Large intestine (tissue), 3 donors: Measurements from ENCODE around the gene RETREG3. TPM values are rescaled to one million over a fixed set of nuclear protein-coding genes. Genes with fewer than 3 reads are reported as not detected.
"Not testable (repeated sequence)": the region's sequence is repeated elsewhere in the genome, so short reads cannot be mapped to it uniquely, and the experiment has no call there.

Source experiments
- DNase-seq, 2 donors: peaks; one replicate each; pipeline versions ENCODE4 v3.0.0 to v3.0.0-alpha.2; 2013
- H3K27ac ChIP-seq: one replicate; pipeline ENCODE4 v1.5.1; 2013; ENCODE audit warnings: low read length
- H3K27me3 ChIP-seq: 2 replicates; pipeline ENCODE4 v1.6.1; 2013; ENCODE audit warnings: low read length; ENCODE audit not compliant: control insufficient read depth, insufficient read depth
- H3K36me3 ChIP-seq: 2 replicates; pipeline ENCODE4 v1.6.1; 2013; ENCODE audit warnings: low read length; ENCODE audit not compliant: control insufficient read depth, insufficient read depth
- H3K4me1 ChIP-seq: one replicate; pipeline ENCODE4 v1.6.1; 2013; ENCODE audit warnings: low read length; ENCODE audit not compliant: control insufficient read depth, insufficient read depth
- H3K4me3 ChIP-seq: one replicate; pipeline ENCODE4 v1.5.1; 2013; ENCODE audit warnings: low read length
- H3K9me3 ChIP-seq: one replicate; pipeline ENCODE4 v1.6.1; 2013; ENCODE audit warnings: mild to moderate bottlenecking, low read depth, low read length, moderate library complexity; ENCODE audit not compliant: control insufficient read depth
- WGBS: methylation state at CpG from one replicate; pipeline ENCODE4 v1.1.5; 2013; ENCODE audit warnings: low lambda C conversion rate; ENCODE audit not compliant: insufficient coverage; 5-methylcytosine and 5-hydroxymethylcytosine counted together
- polyA plus RNA-seq: library from polyadenylated mRNA; unstranded; fragments of 120-200 nt; gene quantifications from one replicate; pipeline ENCODE4 v1.2.1, GENCODE V29; 2013

Gene RETREG3
- polyA plus RNA-seq, 1 donor: 36.8 TPM

DNA sequence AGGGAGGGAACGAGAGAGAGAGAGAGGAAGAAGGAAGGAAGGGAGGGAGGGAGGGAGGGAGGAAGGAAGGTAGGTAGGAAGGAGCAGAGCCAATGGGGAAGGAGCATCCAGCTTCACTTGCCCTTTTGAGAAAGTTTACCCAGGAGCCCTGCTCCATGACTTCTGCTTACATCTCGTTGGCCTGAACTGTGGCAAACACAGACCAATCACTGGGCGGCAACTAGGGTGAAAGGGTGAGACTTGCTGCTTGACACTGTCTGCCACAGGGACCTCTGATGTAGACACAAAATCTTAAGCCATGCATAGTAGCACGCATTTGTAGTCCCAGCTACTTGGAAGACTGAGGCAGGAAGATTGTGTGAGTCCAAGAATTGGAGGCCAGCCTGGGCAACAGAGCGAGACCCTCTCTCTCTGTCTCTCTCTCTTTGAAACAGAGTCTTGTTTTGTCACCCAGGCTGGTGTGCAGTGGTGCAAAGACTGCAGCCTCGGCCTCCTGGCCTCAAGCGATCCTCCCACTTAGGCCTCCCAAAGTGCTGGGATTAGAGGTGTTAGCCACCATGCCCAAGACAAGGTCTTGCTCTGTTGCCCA is 30.4 kb upstream of the RETREG3 start:
- Histone ChIP-seq H3K4me3 (no peak overlapping the region), H3K27me3 (peaks cover 4% of the 10 kb centered on the region), H3K27ac (no peak overlapping the region), H3K36me3 (no peaks in the 10 kb centered on the region), H3K4me1 (no peaks in the 10 kb centered on the region), H3K9me3 (no peaks in the 10 kb centered on the region)
- WGBS: 40% methylated on average over 1 of the region's 7 CpGs
- no peak for DNase-seq

- Histone ChIP-seq H3K4me1 (peaks cover 6% of the 10 kb centered on the region), H3K27me3 (no peaks in the 10 kb centered on the region), H3K4me3 (no peak overlapping the region), H3K9me3 (no peaks in the 10 kb centered on the region), H3K27ac (peak overlapping the region; percentile 83), H3K36me3 (no peaks in the 10 kb centered on the region)
- WGBS: no CpG with 5 or more reads among the region's 9 CpGs
- DNase-seq: peak; percentile 42 to 78
These were observed 23.8 kb upstream of the RETREG3 start for GRCh38 chr17:42632949-42633444.

DNA sequence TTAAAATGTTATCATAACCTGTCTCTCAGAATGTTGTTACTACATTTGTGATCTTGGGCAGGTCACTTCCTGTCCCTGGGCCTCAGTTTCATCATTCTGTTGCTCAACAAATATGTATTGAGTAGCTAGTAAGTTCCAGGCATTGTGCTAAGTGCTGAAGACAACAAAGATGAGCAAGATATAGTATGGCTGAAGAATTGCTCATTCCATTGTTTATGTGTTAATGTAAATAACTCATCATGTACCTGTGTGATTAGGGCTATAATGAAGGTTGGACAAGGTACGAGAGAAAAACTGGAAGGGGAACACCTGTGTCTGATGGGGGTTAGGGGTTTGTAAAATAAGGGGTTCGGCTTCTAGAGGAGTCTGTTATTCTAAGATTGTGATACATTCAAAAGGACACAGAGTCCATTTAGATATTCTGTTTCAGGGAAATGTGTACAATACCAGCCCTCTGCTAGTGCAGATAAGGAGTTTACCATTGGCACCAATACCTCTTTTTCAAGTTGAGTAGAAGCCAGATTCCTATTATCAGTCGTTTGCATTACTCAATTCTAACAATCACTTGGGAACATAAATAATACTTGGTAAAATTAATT is 20.3 kb upstream of the RETREG3 start:
- DNase-seq: no peak
- no peaks in the 10 kb centered on the region for H3K27me3 ChIP-seq
- no peak overlapping the region for H3K4me3 ChIP-seq
- WGBS: 70% methylated on average over 2 of the region's 3 CpGs
- H3K36me3 ChIP-seq: no peaks in the 10 kb centered on the region
- H3K27ac ChIP-seq: no peak overlapping the region
- no peaks in the 10 kb centered on the region for H3K9me3 ChIP-seq
- H3K4me1 ChIP-seq: peaks cover 6% of the 10 kb centered on the region

DNA sequence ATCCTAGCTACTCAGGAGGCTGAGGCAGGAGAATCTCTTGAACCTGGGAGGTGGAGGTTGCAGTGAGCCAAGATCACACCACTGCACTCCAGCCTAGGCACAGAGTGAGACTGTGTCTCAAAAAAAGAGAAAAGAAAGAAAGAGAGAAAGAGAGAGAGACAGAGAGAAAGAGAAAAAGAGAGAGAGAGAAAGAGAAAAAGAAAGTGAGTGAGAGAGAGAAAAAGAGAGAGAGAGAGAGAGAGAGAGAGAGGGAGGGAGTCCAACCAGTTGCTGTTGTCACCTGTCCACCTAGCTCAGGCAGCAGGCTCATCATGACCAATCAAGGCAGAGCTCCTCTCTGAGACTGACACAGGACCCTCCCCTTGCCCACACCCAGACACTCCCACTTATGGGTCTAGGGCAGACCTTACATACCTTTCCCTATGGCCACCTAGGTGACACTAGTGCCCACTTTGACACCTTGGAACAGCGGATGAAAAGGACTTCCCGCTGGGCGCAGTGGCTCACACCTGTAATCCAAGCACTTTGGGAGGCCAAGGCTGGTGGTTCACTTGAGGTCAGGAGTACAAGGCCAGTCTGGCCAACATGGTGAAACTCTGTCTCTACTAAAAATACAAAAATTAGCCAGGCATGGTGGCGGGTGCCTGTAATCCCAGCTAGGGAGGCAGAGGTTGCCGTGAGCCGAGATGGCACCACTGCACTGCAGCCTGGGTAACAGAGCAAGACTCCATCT is 18.0 kb upstream of the RETREG3 start:
- H3K27ac ChIP-seq, H3K4me3 ChIP-seq, H3K27me3 ChIP-seq, H3K36me3 ChIP-seq, DNase-seq, H3K4me1 ChIP-seq, H3K9me3 ChIP-seq: not testable (repeated sequence)
- no CpG with 5 or more reads among the region's 6 CpGs for WGBS

DNA sequence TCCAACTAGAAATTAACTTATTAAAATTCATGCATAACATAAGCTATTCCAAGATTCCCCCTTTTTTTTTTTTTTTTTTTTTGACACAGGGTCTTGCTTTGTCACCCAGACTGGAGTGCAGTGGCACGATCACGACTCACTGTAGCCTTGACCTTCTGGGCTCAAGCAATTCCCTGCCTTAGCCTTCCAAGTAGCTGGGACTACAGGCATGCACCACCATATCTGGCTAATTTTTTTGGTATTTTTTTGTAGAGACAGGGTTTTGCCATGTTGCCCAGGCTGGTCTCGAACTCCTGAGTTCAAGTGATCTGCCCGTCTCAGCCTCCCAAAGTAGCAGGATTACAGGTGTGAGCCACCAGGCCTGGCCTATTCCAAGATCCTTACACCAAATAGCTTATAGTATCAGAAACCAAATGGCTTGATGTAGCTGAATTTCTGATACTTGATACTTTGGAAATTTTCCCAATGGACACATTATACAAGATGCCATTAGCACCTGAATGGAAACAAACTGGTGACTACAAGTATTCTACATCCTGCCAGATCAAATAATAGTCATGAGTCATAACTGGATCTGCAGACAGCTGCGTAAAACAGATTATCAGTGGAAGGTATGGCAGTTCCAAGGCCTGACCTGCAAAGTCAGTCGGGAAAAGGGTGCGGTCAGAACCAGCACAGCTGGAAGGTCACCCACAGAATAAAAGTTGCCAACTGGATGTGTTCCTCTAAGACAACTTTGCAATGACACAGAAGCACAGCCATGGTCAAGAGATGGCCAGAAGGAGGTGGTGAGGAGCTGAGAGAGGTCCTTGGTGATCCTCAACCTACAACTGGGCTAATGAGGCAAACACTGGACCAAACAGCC is 14.8 kb upstream of the RETREG3 start:
- Histone ChIP-seq H3K9me3 (no peaks in the 10 kb centered on the region), H3K36me3 (no peaks in the 10 kb centered on the region), H3K27me3 (no peaks in the 10 kb centered on the region), H3K27ac (no peak overlapping the region), H3K4me1 (no peaks in the 10 kb centered on the region), H3K4me3 (no peak overlapping the region)
- DNase-seq: peak; percentile 35 to 72
- no CpG with 5 or more reads among the region's 7 CpGs for WGBS

- no peaks in the 10 kb centered on the region for H3K36me3 ChIP-seq
- peaks cover 4% of the 10 kb centered on the region for H3K4me1 ChIP-seq
- DNase-seq: no peak
- H3K27me3 ChIP-seq: no peaks in the 10 kb centered on the region
- no CpG with 5 or more reads among the region's 2 CpGs for WGBS
- no peaks in the 10 kb centered on the region for H3K9me3 ChIP-seq
- no peak overlapping the region for H3K27ac ChIP-seq
- no peak overlapping the region for H3K4me3 ChIP-seq
These were observed 14.1 kb upstream of the RETREG3 start for GRCh38 chr17:42623271-42623670.

- not testable (repeated sequence) for H3K9me3 ChIP-seq, H3K27me3 ChIP-seq, H3K36me3 ChIP-seq, H3K27ac ChIP-seq, DNase-seq, H3K4me3 ChIP-seq, H3K4me1 ChIP-seq
- no CpG with 5 or more reads among the region's 3 CpGs for WGBS
These were observed 12.8 kb upstream of the RETREG3 start for GRCh38 chr17:42621987-42622386.

DNA sequence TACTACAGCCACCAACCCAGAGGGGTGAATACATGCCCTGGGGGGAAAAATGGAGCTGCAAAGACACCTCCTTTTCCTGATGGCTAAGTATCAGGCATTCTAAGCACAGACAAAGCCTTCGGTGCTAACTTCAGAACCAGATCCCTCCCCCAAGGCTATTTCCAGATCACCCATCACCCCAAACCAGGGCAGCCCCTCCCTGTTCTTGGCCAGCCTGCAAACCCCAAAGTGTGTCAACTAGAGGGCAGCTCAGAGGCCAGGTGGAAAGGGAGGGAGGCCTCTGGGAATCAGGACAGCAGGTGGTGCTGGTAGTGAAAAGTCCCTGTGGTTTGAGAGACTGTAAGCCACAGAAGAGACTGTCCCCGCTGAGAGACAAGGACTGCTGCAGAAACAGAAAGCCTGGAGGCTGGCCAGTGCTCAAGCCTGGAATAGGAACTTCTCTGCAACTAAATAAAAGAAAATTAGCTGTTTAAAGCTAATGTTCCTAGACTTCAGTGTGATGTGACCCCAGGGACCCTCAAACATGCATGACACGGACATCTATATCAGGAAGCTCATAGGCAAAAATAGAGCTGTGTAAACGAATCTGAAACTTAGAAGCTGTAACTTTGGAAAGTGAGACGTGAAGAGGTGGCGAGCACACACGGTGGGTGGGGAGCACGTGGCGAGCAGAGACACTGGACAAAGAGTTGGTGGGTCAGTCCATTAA is 9.4 kb upstream of the RETREG3 start:
- Histone ChIP-seq H3K9me3 (no peaks in the 10 kb centered on the region), H3K36me3 (peaks cover 22% of the 10 kb centered on the region), H3K4me1 (peaks cover 4% of the 10 kb centered on the region), H3K4me3 (no peak overlapping the region), H3K27ac (no peak overlapping the region), H3K27me3 (no peaks in the 10 kb centered on the region)
- DNase-seq: peak; percentile 16 to 48
- 67% methylated on average over 1 of the region's 9 CpGs for WGBS

GRCh38 chr17:42617956-42618431 is 8.8 kb upstream of the RETREG3 start:
- WGBS: no CpG with 5 or more reads among the region's 4 CpGs
- no peaks in the 10 kb centered on the region for H3K27me3 ChIP-seq
- no peak overlapping the region for H3K4me3 ChIP-seq
- no peak for DNase-seq
- no peak overlapping the region for H3K27ac ChIP-seq
- peaks cover 28% of the 10 kb centered on the region for H3K36me3 ChIP-seq
- H3K9me3 ChIP-seq: no peaks in the 10 kb centered on the region
- H3K4me1 ChIP-seq: peaks cover 4% of the 10 kb centered on the region
